HCT116 (cell line): ENCODE results near the gene SLC26A2.

Experiments used
- CTCF ChIP-seq, 3 experiments: fragments of 200-600 bp in 1 of 3; sonication (generic) in 1 of 3; IDR thresholded peaks in 2 of 3; conservative IDR thresholded peaks in 1 of 3; 2 replicates each; pipeline ENCODE4 v1.5.1; 2012 to 2017; ENCODE audit warnings: low read depth in 2 of 3, low read length in 2 of 3, antibody characterized with exemption in 1 of 3, borderline replicate concordance in 1 of 3, control low read depth in 1 of 3, mild to moderate bottlenecking in 1 of 3, mixed read lengths in 1 of 3, mixed run types in 1 of 3, moderate library complexity in 1 of 3; ENCODE audit not compliant: insufficient read depth in 1 of 3
- EZH2 ChIP-seq: fragments of 200-600 bp; sonication (generic); IDR thresholded peaks from 2 replicates; pipeline ENCODE4 v1.6.1; 2017; ENCODE audit warnings: antibody characterized with exemption, mixed run types
- RAD21 ChIP-seq: IDR thresholded peaks from 2 replicates; pipeline ENCODE4 v1.6.1; 2012; ENCODE audit warnings: low read depth, mild to moderate bottlenecking
- SRF ChIP-seq: IDR thresholded peaks from 2 replicates; pipeline ENCODE4 v1.6.1; 2012; ENCODE audit warnings: low read depth

GRCh38 chr5:150009671-150010387 is 49.3 kb downstream of the SLC26A2 start:
- no peak for TF ChIP-seq CTCF (IDR thresholded peaks at IDR 0.05 in 2 of 3, conservative IDR thresholded peaks at IDR 0.05 in 1 of 3; ENCODE audit: borderline replicate concordance in 1 of 3, insufficient read depth in 1 of 3, low read depth in 2 of 3, low read length in 2 of 3)
- no peak for TF ChIP-seq RAD21
- no peak for TF ChIP-seq SRF
- no peak for TF ChIP-seq EZH2
